Heart left ventricle (tissue), 16 donors: ENCODE measurements around the gene XPA. TPM values are rescaled to one million over a fixed set of nuclear protein-coding genes. Genes with fewer than 3 reads are reported as not detected.

Source experiments
- ATAC-seq, 4 donors: fragments of 200-7000 bp; cut with Tn5 transposase; one replicate each; pipeline ENCODE4 v1.9.1; 2020 to 2022; ENCODE audit warnings: moderate library complexity in 4 of 4, mild to moderate bottlenecking in 3 of 4, moderate number of reproducible peaks in 1 of 4
- DNase-seq, 5 donors: peaks; one replicate each; pipeline ENCODE4 v3.0.0-alpha.2; 2020
- H3K27ac ChIP-seq, 12 donors: fragments of 200-600 bp; sonication (generic) in 4 of 12; one replicate each; pipeline versions ENCODE4 v1.5.0 to v1.8.0; 2016 to 2022; ENCODE audit warnings: mild to moderate bottlenecking in 2 of 12
- H3K27me3 ChIP-seq, 9 donors: fragments of 200-600 bp; sonication (generic) in 2 of 9; one replicate each; pipeline versions ENCODE4 v1.5.1 to v1.8.0; 2016 to 2022; ENCODE audit warnings: mild to moderate bottlenecking in 3 of 9
- H3K36me3 ChIP-seq, 9 donors: fragments of 200-600 bp; sonication (generic) in 2 of 9; one replicate each; pipeline versions ENCODE4 v1.5.0 to v1.8.0; 2018 to 2022; ENCODE audit warnings: mild to moderate bottlenecking in 2 of 9
- H3K4me1 ChIP-seq, 12 donors: fragments of 200-600 bp; sonication (generic) in 4 of 12; one replicate each; pipeline versions ENCODE4 v1.5.0 to v1.8.0; 2016 to 2022; ENCODE audit warnings: mild to moderate bottlenecking in 3 of 12
- H3K4me3 ChIP-seq, 12 donors: fragments of 200-600 bp; sonication (generic) in 4 of 12; one replicate each; pipeline versions ENCODE4 v1.5.0 to v1.8.0; 2017 to 2022; ENCODE audit warnings: mild to moderate bottlenecking in 9 of 12, moderate library complexity in 4 of 12
- H3K9me3 ChIP-seq, 12 donors: fragments of 200-600 bp; sonication (generic) in 4 of 12; one replicate each; pipeline versions ENCODE4 v1.5.0 to v1.8.0; 2016 to 2022; ENCODE audit warnings: mild to moderate bottlenecking in 1 of 12
- POLR2A ChIP-seq, 2 donors: fragments of 450-650 bp; IDR thresholded peaks; one replicate each; pipeline ENCODE4 v1.6.1; 2017; ENCODE audit warnings: antibody characterized with exemption in 2 of 2, mild to moderate bottlenecking in 2 of 2, moderate library complexity in 2 of 2
- whole genome bisulfite sequencing, 4 donors: extraction: QIAGEN DNeasy Blood & Tissue Kit in 2 of 4; methylation state at CpG; one replicate each; pipeline versions ENCODE4 v1.1.5 to v1.1.7; 2013 to 2018; 5-methylcytosine and 5-hydroxymethylcytosine counted together
- intact Hi-C, 10 donors: fragments of 100-400 bp; cut with DNase I; formaldehyde crosslinking; loops; one replicate each; pipeline versions ENCODE4 v1.11.1 to v1.14.2; 2022
- polyA plus RNA-seq, 2 donors: library from polyadenylated mRNA; stranded (reverse); fragments of 200-250 nt; gene quantifications; one replicate each; pipeline ENCODE4 v1.2.3, GENCODE V29; 2013
- total RNA-seq, 9 donors: library from RNA; depleted of rRNA in 2 of 9; stranded (reverse); fragments of >200 nt in 2 of 9; fragmentation: NEBNext Ultra II Directional in 3 of 9; extraction: Animal tissue kit (Norgen Biotek cat#: 25700) in 3 of 9; gene quantifications; one replicate each; pipeline versions ENCODE4 v1.1.0 to v1.2.4, GENCODE V29; 2016 to 2023
- TF ChIP-seq, protein P1 (sequence below), 12 donors: fragments of 200-600 bp; sonication (generic) in 4 of 12; IDR thresholded peaks; one replicate each; pipeline versions ENCODE4 v1.5.0 to v1.8.0; 2018 to 2022; ENCODE audit warnings: antibody characterized with exemption in 12 of 12, mild to moderate bottlenecking in 5 of 12
- donor health status: ischemic (EF 13 %, LVEDD 7.1; RV severe dilation, severe dysfunction).
- donor health status: healthy with polysubstance abuse.
- donor health status: DM: no; HTN: yes; CAD: no.
- donor health status: DM: no; HTN: no; CAD: no.
- donor health status: ischemic (EF 25% LVEDD 6.9; RV normal size, moderate dysfunction).
- donor health status: ischemic (EF 25% LVEDD 5.7; RV mildly dilated, moderate dysfunction).
- donor health status: healthy.
- donor health status: DM: yes; HTN: yes; CAD: no.
- donor health status: ischemic (EF 35%, LVEDD 5.7; RV mildly dilated, moderate dysfunction).
- donor health status: nonischemic (EF 11% LVEDD 7.7; RV severe dilation, severe dysfunction).
- donor health status: DM: yes; HTN: yes; CAD: no.
- donor health status: PGD.
- donor health status: ischemic (EF 29% LVEDD 5.4; RV normal size, mild dysfunction).
- donor health status: nonischemic (EF 23%, LVEDD 6.1; RV moderate dilation, normal function).

XPA gene
- total and polyA plus RNA-seq, 11 donors: 4.0 to 12.1 (median 9.0) TPM

- DNase-seq: no peak
- Histone ChIP-seq H3K4me1 (peaks cover 0 to 55% (median 26%) of the 10 kb centered on the region in 12 donors), H3K27me3 (no peaks in the 10 kb centered on the region), H3K27ac (peak overlapping the region in 10 of 12 donors; percentile 11 to 57 (median 24)), H3K4me3 (no peak overlapping the region), H3K36me3 (peaks cover 0 to 44% (median 37%) of the 10 kb centered on the region in 9 donors), H3K9me3 (no peaks in the 10 kb centered on the region)
- TF ChIP-seq, protein P1, sequence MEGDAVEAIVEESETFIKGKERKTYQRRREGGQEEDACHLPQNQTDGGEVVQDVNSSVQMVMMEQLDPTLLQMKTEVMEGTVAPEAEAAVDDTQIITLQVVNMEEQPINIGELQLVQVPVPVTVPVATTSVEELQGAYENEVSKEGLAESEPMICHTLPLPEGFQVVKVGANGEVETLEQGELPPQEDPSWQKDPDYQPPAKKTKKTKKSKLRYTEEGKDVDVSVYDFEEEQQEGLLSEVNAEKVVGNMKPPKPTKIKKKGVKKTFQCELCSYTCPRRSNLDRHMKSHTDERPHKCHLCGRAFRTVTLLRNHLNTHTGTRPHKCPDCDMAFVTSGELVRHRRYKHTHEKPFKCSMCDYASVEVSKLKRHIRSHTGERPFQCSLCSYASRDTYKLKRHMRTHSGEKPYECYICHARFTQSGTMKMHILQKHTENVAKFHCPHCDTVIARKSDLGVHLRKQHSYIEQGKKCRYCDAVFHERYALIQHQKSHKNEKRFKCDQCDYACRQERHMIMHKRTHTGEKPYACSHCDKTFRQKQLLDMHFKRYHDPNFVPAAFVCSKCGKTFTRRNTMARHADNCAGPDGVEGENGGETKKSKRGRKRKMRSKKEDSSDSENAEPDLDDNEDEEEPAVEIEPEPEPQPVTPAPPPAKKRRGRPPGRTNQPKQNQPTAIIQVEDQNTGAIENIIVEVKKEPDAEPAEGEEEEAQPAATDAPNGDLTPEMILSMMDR (IDR thresholded peaks at IDR 0.05): no peak
- no peak for TF ChIP-seq POLR2A (IDR thresholded peaks at IDR 0.05)
- ATAC-seq: no peak
- 63 to 70% (median 69%) methylated on average over 5 of the region's 5 CpGs for WGBS, 4 donors
- intact Hi-C loops: no loop called here
These were observed 69.5 kb downstream of the XPA start for GRCh38 chr9:97627624-97628023.

GRCh38 chr9:97625620-97626019 lies 71.5 kb downstream of the XPA start:
- ATAC-seq (peak; percentile 68 to 79 (median 78)), DNase-seq (no peak)
- no peaks in the 10 kb centered on the region for H3K27me3 ChIP-seq
- peaks cover 0 to 64% (median 48%) of the 10 kb centered on the region in 9 donors for H3K36me3 ChIP-seq
- peak overlapping the region; percentile 21 to 73 (median 58) for H3K27ac ChIP-seq
- intact Hi-C loops: no loop called here
- H3K4me1 ChIP-seq: peaks cover 0 to 50% (median 16%) of the 10 kb centered on the region in 12 donors
- 34 to 49% (median 44%) methylated on average over 3 of the region's 3 CpGs for WGBS, 4 donors
- H3K4me3 ChIP-seq: peak overlapping the region in 9 of 12 donors; percentile 1 to 40 (median 33)
- TF ChIP-seq POLR2A (IDR thresholded peaks at IDR 0.05): no peak
- TF ChIP-seq, protein P1 (IDR thresholded peaks at IDR 0.05): no peak
- no peaks in the 10 kb centered on the region for H3K9me3 ChIP-seq

Other genes starting within 250 kb of the XPA start
- 100 to 1,000 TPM; 106 to 201 (median 176) TPM for gene TMOD1, start 195.7 kb downstream of the XPA start, total RNA-seq
- 100 to 1,000 TPM in 1 of 2 donors, 10 to 100 TPM in 1; 96.4 to 136 TPM for gene TMOD1, start 195.7 kb downstream of the XPA start, polyA plus RNA-seq
- gene TSTD2, start 64.0 kb downstream of the XPA start, total RNA-seq: 10 to 100 TPM; 16.5 to 32.9 (median 22.4) TPM
- gene TSTD2, start 64.0 kb downstream of the XPA start, polyA plus RNA-seq: 10 to 100 TPM; 10.5 to 14.6 TPM
- gene NCBP1, start 63.5 kb downstream of the XPA start, total RNA-seq: 10 to 100 TPM; 13.9 to 22.4 (median 19.7) TPM
- gene NCBP1, start 63.5 kb downstream of the XPA start, polyA plus RNA-seq: 10 to 100 TPM in 1 of 2 donors, 1 to 10 TPM in 1; 6.9 to 17.2 TPM
- gene FOXE1, start 155.9 kb upstream of the XPA start, total RNA-seq: not detected
- not detected for gene FOXE1, start 155.9 kb upstream of the XPA start, polyA plus RNA-seq
- 10 to 100 TPM in 3 of 9 donors, 1 to 10 TPM in 6; 5.2 to 23.3 (median 8.0) TPM for gene TRMO, start 225.2 kb upstream of the XPA start, total RNA-seq
- gene TRMO, start 225.2 kb upstream of the XPA start, polyA plus RNA-seq: 1 to 10 TPM; 2.8 to 8.1 TPM
- under 1 TPM in 2 of 9 donors, not detected in 7; 0.23 to 0.40 TPM for gene HEMGN, start 240.8 kb upstream of the XPA start, total RNA-seq
- not detected for gene HEMGN, start 240.8 kb upstream of the XPA start, polyA plus RNA-seq